Adipose tissue (tissue), 3 donors: ENCODE results near the gene KCNMA1. TPM values are rescaled to one million over a fixed set of nuclear protein-coding genes. Genes with fewer than 3 reads are reported as not detected.

Source experiments
- H3K27ac ChIP-seq: one replicate; pipeline ENCODE4 v1.5.1; 2013; ENCODE audit warnings: low read depth, low read length
- WGBS, 3 donors: extraction: QIAGEN DNeasy Blood & Tissue Kit; methylation state at CpG; one replicate each; pipeline ENCODE4 v1.1.7; 2013; 5-methylcytosine and 5-hydroxymethylcytosine counted together
- polyA plus RNA-seq, 3 donors: library from polyadenylated mRNA; stranded (reverse); fragments of 200-250 nt; gene quantifications; one replicate each; pipeline ENCODE4 v1.2.3, GENCODE V29; 2013
- donor health status: healthy with polysubstance abuse.
- donor health status: Bipolar disorder and iron deficiency.
- donor health status: healthy.

The KCNMA1 gene
- polyA plus RNA-seq, 3 donors: 2.5 to 5.1 (median 3.8) TPM

- 65 to 75% (median 70%) methylated on average over 5 to 6 of the region's 6 CpGs for WGBS, 3 donors
- H3K27ac ChIP-seq: no peak overlapping the region
Measured at GRCh38 chr10:77286531-77287508, 350.8 kb downstream of the KCNMA1 start.

- no peak overlapping the region for H3K27ac ChIP-seq
Measured at GRCh38 chr10:77285529-77286182, 352.0 kb downstream of the KCNMA1 start.

GRCh38 chr10:77284797-77285196 lies 352.8 kb downstream of the KCNMA1 start:
- 52 to 85% (median 77%) methylated on average over 6 of the region's 6 CpGs for WGBS, 3 donors
- no peak overlapping the region for H3K27ac ChIP-seq

More at GRCh38 chr10:77285529-77286182, 352.0 kb downstream of the KCNMA1 start:
- WGBS, 3 donors: 43 to 68% (median 48%) methylated on average over 1 of the region's 1 CpG

GRCh38 chr10:77283326-77283725 lies 354.3 kb downstream of the KCNMA1 start:
- H3K27ac ChIP-seq: no peak overlapping the region
- WGBS, 3 donors: 50 to 67% (median 51%) methylated on average over 3 of the region's 3 CpGs

- H3K27ac ChIP-seq: no peak overlapping the region
- WGBS, 3 donors: 41 to 76% (median 52%) methylated on average over 2 of the region's 2 CpGs
Measured at GRCh38 chr10:77282163-77282562, 355.4 kb downstream of the KCNMA1 start.

GRCh38 chr10:77281719-77282118 lies 355.9 kb downstream of the KCNMA1 start:
- H3K27ac ChIP-seq: no peak overlapping the region
- WGBS, 3 donors: 34 to 74% (median 43%) methylated on average over 4 of the region's 4 CpGs

- H3K27ac ChIP-seq: no peak overlapping the region
Measured at GRCh38 chr10:77279207-77279606, 358.4 kb downstream of the KCNMA1 start.

GRCh38 chr10:77274046-77274795 lies 363.4 kb downstream of the KCNMA1 start:
- no peak overlapping the region for H3K27ac ChIP-seq
- WGBS, 3 donors: 35 to 67% (median 50%) methylated on average over 5 of the region's 5 CpGs

More at GRCh38 chr10:77279207-77279606, 358.4 kb downstream of the KCNMA1 start:
- WGBS, 3 donors: 41 to 75% (median 65%) methylated on average over 4 of the region's 4 CpGs

GRCh38 chr10:77269163-77269562 lies 368.4 kb downstream of the KCNMA1 start:
- H3K27ac ChIP-seq: no peak overlapping the region

GRCh38 chr10:77268721-77269120 lies 368.9 kb downstream of the KCNMA1 start:
- H3K27ac ChIP-seq: no peak overlapping the region
- 93 to 98% (median 94%) methylated on average over 4 of the region's 4 CpGs for WGBS, 3 donors

GRCh38 chr10:77267703-77268675 lies 369.6 kb downstream of the KCNMA1 start:
- H3K27ac ChIP-seq: no peak overlapping the region
- WGBS, 3 donors: 85 to 89% (median 87%) methylated on average over 8 of the region's 8 CpGs

GRCh38 chr10:77266242-77266641 lies 371.4 kb downstream of the KCNMA1 start:
- 42 to 75% (median 71%) methylated on average over 2 of the region's 2 CpGs for WGBS, 3 donors
- no peak overlapping the region for H3K27ac ChIP-seq

GRCh38 chr10:77264527-77264926 lies 373.1 kb downstream of the KCNMA1 start:
- WGBS, 3 donors: 54 to 79% (median 66%) methylated on average over 3 of the region's 3 CpGs
- H3K27ac ChIP-seq: no peak overlapping the region

- no peak overlapping the region for H3K27ac ChIP-seq
- 54 to 85% (median 59%) methylated on average over 4 of the region's 4 CpGs for WGBS, 3 donors
Measured at GRCh38 chr10:77264107-77264506, 373.5 kb downstream of the KCNMA1 start.

GRCh38 chr10:77263700-77264099 lies 373.9 kb downstream of the KCNMA1 start:
- WGBS, 3 donors: 64 to 86% (median 75%) methylated on average over 4 of the region's 4 CpGs
- no peak overlapping the region for H3K27ac ChIP-seq

GRCh38 chr10:77261146-77261545 lies 376.5 kb downstream of the KCNMA1 start:
- 58 to 93% (median 65%) methylated on average over 3 of the region's 3 CpGs for WGBS, 3 donors
- H3K27ac ChIP-seq: no peak overlapping the region

- no peak overlapping the region for H3K27ac ChIP-seq
- 78 to 86% (median 84%) methylated on average over 4 of the region's 4 CpGs for WGBS, 3 donors
Measured at GRCh38 chr10:77259171-77259874, 378.3 kb downstream of the KCNMA1 start.
